KMS-11 (cell line): ENCODE data around the gene TTC29.

Source experiments
- H2AFZ ChIP-seq: fragments of 200-600 bp; sonication (generic); 2 replicates; pipeline ENCODE4 v1.6.1; 2016; ENCODE audit warnings: antibody characterized with exemption, mixed run types, low read depth
- H3K27ac ChIP-seq: fragments of 200-600 bp; sonication (generic); 2 replicates; pipeline ENCODE4 v1.6.1; 2016; ENCODE audit warnings: mild to moderate bottlenecking, mixed run types
- H3K27me3 ChIP-seq: fragments of 200-600 bp; sonication (generic); 2 replicates; pipeline ENCODE4 v1.6.1; 2017; ENCODE audit warnings: mild to moderate bottlenecking, low read depth, mixed run types, moderate library complexity; ENCODE audit not compliant: insufficient read depth
- H3K36me3 ChIP-seq: fragments of 200-600 bp; sonication (generic); 2 replicates; pipeline ENCODE4 v1.6.1; 2017; ENCODE audit warnings: mild to moderate bottlenecking, mixed run types; ENCODE audit not compliant: insufficient read depth
- H3K4me1 ChIP-seq: fragments of 200-600 bp; sonication (generic); 2 replicates; pipeline ENCODE4 v1.6.1; 2016; ENCODE audit warnings: mild to moderate bottlenecking, low read depth, mixed run types; ENCODE audit not compliant: poor library complexity, severe bottlenecking
- H3K4me2 ChIP-seq: fragments of 200-600 bp; sonication (generic); 2 replicates; pipeline ENCODE4 v1.7.0; 2016; ENCODE audit warnings: mild to moderate bottlenecking, mixed run types
- H3K4me3 ChIP-seq: fragments of 200-600 bp; sonication (generic); IDR thresholded peaks from 2 replicates; pipeline ENCODE4 v1.6.1; 2017; ENCODE audit warnings: low read depth, low read length, mixed read lengths; ENCODE audit not compliant: insufficient read depth
- H3K79me2 ChIP-seq: fragments of 200-600 bp; sonication (generic); 2 replicates; pipeline ENCODE4 v1.6.1; 2016; ENCODE audit warnings: low read depth, mixed run types; ENCODE audit not compliant: insufficient read depth
- H3K9ac ChIP-seq: fragments of 200-600 bp; sonication (generic); 2 replicates; pipeline ENCODE4 v1.6.1; 2016; ENCODE audit warnings: mild to moderate bottlenecking, mixed run types
- H4K20me1 ChIP-seq: fragments of 200-600 bp; sonication (generic); 2 replicates; pipeline ENCODE4 v1.6.1; 2016; ENCODE audit warnings: mild to moderate bottlenecking, mixed run types; ENCODE audit not compliant: insufficient read depth
- TF ChIP-seq, protein P1 (sequence below): fragments of 200-600 bp; sonication (generic); conservative IDR thresholded peaks from 2 replicates; pipeline ENCODE4 v1.6.1; 2017; ENCODE audit warnings: low read depth, mild to moderate bottlenecking, antibody characterized with exemption, low read length, moderate library complexity, mixed read lengths

Gene TTC29

DNA sequence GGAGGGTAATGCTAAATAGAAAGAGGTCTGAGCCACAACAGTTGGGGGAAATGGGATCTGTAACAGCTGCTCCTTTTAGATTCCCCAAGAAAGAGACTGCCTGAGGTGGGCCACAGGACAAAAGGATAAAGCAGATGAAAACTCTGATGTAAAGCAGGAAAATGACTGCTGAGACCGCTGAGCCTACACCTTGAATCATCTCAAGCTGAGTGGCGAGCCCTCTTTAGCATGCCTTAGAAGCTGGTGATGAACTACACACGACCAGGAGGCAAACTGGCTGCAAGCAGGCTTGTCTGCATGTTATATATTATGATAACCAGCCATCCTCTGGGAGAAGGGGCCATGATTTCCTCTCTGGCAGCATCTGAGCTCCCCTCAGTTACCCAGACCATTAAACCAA is 88.4 kb downstream of the TTC29 start:
- Histone ChIP-seq H3K27ac (no peak overlapping the region), H3K79me2 (no peaks in the 10 kb centered on the region), H4K20me1 (no peaks in the 10 kb centered on the region), H2AFZ (no peak overlapping the region), H3K27me3 (no peaks in the 10 kb centered on the region), H3K4me1 (peaks cover 6% of the 10 kb centered on the region), H3K36me3 (no peaks in the 10 kb centered on the region), H3K4me3 (no peak overlapping the region), H3K4me2 (no peak overlapping the region), H3K9ac (no peak overlapping the region)
- TF ChIP-seq, protein P1, sequence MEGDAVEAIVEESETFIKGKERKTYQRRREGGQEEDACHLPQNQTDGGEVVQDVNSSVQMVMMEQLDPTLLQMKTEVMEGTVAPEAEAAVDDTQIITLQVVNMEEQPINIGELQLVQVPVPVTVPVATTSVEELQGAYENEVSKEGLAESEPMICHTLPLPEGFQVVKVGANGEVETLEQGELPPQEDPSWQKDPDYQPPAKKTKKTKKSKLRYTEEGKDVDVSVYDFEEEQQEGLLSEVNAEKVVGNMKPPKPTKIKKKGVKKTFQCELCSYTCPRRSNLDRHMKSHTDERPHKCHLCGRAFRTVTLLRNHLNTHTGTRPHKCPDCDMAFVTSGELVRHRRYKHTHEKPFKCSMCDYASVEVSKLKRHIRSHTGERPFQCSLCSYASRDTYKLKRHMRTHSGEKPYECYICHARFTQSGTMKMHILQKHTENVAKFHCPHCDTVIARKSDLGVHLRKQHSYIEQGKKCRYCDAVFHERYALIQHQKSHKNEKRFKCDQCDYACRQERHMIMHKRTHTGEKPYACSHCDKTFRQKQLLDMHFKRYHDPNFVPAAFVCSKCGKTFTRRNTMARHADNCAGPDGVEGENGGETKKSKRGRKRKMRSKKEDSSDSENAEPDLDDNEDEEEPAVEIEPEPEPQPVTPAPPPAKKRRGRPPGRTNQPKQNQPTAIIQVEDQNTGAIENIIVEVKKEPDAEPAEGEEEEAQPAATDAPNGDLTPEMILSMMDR: no peak

DNA sequence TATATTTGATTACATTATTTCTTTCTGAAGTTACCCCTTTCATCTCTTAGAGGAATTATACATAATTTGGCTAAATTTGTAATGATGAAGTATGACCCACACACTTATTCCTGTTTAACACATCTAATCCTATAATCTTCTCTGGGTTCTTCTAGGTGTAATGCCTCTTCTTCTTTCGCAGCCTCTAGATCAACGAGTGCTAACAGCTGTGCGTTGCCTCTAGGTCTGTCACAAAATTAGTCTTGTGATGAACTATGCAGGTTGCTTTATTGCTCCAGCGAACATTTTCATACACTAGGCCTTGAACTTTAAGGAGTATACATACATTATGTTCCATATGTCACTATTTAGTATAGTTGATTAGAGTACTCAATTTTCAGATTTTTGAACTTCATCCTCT is 89.9 kb downstream of the TTC29 start:
- H4K20me1 ChIP-seq: no peaks in the 10 kb centered on the region
- H3K36me3 ChIP-seq: no peaks in the 10 kb centered on the region
- TF ChIP-seq, protein P1: no peak

GRCh38 chr4:146852360-146852759 is 93.3 kb downstream of the TTC29 start:
- no peaks in the 10 kb centered on the region for H3K79me2 ChIP-seq
- no peak overlapping the region for H3K9ac ChIP-seq
- peak overlapping the region; percentile 39; the same call in 1 of the 2 replicates for H3K4me2 ChIP-seq
- no peak overlapping the region for H3K4me3 ChIP-seq
- no peak overlapping the region for H3K27ac ChIP-seq
- peak overlapping the region; percentile 20 for H2AFZ ChIP-seq
- no peaks in the 10 kb centered on the region for H3K27me3 ChIP-seq
- H4K20me1 ChIP-seq: no peaks in the 10 kb centered on the region
- TF ChIP-seq, protein P1: no peak
- peaks cover 22% of the 10 kb centered on the region for H3K4me1 ChIP-seq
- H3K36me3 ChIP-seq: no peaks in the 10 kb centered on the region

More for the DNA sequence above, 89.9 kb downstream of the TTC29 start:
- no peaks in the 10 kb centered on the region for H3K27me3 ChIP-seq
- H3K4me3 ChIP-seq: no peak overlapping the region
- no peak overlapping the region for H3K27ac ChIP-seq
- H2AFZ ChIP-seq: no peak overlapping the region
- peaks cover 22% of the 10 kb centered on the region for H3K4me1 ChIP-seq
- H3K79me2 ChIP-seq: no peaks in the 10 kb centered on the region
- no peak overlapping the region for H3K9ac ChIP-seq
- H3K4me2 ChIP-seq: no peak overlapping the region

- no peak overlapping the region for H3K4me3 ChIP-seq
- no peak overlapping the region for H3K4me2 ChIP-seq
- no peaks in the 10 kb centered on the region for H4K20me1 ChIP-seq
- no peak overlapping the region for H3K9ac ChIP-seq
- H2AFZ ChIP-seq: no peak overlapping the region
- H3K36me3 ChIP-seq: no peaks in the 10 kb centered on the region
- TF ChIP-seq, protein P1: no peak
- H3K27me3 ChIP-seq: no peaks in the 10 kb centered on the region
- no peak overlapping the region for H3K27ac ChIP-seq
- peaks cover 17% of the 10 kb centered on the region for H3K4me1 ChIP-seq
- no peaks in the 10 kb centered on the region for H3K79me2 ChIP-seq
Measured at GRCh38 chr4:146847345-146847744, 98.3 kb downstream of the TTC29 start.
